Ovary (tissue), 3 donors: Measurements from ENCODE around the gene FAM131C.
A peak's percentile ranks its signal among the peaks of the same experiment; 100 is the strongest.

Source experiments
- POLR2A ChIP-seq: fragments of 450-650 bp; IDR thresholded peaks from one replicate; pipeline ENCODE4 v1.6.1; 2017; ENCODE audit warnings: antibody characterized with exemption, mild to moderate bottlenecking, moderate library complexity
- TF ChIP-seq, protein P1 (sequence below), 3 donors: fragments of 450-650 bp in 2 of 3; fragments of 200-600 bp in 1 of 3; IDR thresholded peaks; one replicate each; pipeline versions ENCODE4 v1.5.1 to v1.8.0; 2016 to 2022; ENCODE audit warnings: antibody characterized with exemption in 3 of 3, mild to moderate bottlenecking in 1 of 3
- donor health status: DM: no; HTN: no; CAD: no.

DNA sequence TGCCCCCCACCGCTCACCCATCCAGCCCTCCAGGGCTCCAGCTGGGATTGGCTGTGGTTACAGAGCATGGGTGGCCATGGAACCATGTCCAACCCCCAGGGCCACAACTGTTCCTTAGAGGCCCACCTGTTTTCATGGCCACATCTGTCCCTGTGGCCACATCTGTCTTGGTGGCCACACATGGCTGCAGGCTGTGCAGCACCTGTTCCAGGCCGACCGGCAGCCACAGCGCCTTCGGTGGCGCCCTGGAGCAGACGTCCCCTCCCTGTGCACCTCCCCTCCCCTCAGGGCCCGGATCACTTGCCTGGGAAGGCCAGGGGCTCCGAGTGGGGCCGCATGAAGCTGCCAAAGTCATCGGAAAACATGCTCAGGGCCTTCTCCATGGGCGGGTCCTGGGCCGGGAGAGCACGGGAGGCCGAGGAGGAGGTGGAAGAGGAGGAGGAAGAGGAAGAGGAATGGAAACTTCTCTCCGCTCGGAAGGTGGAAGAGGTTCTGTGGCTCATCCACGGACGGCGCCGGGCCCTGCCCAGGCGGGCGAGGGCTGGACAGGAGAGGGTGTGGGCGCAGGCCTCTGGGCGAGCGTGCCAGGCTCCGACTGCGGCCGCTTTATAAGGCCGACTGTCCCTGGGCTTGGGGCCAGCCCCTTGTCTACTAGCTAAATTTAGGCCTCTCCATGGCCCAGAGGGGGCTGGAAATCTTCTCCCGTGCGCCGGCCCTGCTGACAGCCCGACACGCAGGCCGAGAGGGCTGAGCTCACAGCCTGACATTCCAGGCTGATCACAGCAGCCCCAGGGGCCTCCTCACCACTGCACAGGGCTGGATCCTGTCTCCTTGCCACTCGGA, 55.8 kb downstream of the FAM131C start, which contains the start of gene HSPB7:
- TF ChIP-seq, protein P1, sequence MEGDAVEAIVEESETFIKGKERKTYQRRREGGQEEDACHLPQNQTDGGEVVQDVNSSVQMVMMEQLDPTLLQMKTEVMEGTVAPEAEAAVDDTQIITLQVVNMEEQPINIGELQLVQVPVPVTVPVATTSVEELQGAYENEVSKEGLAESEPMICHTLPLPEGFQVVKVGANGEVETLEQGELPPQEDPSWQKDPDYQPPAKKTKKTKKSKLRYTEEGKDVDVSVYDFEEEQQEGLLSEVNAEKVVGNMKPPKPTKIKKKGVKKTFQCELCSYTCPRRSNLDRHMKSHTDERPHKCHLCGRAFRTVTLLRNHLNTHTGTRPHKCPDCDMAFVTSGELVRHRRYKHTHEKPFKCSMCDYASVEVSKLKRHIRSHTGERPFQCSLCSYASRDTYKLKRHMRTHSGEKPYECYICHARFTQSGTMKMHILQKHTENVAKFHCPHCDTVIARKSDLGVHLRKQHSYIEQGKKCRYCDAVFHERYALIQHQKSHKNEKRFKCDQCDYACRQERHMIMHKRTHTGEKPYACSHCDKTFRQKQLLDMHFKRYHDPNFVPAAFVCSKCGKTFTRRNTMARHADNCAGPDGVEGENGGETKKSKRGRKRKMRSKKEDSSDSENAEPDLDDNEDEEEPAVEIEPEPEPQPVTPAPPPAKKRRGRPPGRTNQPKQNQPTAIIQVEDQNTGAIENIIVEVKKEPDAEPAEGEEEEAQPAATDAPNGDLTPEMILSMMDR (IDR thresholded peaks at IDR 0.05): peak in 1 of 3 donors; percentile 29
- TF ChIP-seq POLR2A: peak; percentile 24
